ENCODE data around the gene TAGLN.

Gene TAGLN

DNA sequence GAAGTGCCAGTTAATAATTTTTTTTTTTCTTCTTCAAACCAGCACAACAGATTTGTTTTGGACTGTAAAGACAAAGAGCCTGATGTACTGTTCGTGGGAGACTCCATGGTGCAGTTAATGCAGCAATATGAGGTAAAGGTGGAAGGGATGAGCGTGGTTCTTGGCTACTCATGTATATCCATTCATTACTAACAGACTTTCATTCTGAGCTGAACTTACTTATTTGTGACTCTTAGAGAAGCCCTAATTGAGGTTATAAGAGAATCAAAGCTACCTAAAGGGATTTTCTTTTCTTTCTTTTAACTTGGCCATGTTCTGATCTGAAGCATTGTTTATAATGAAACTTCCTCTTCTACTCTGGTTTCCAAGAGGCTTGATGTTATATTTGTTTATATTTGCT is 39.3 kb upstream of the TAGLN start:
- no peak overlapping the region for H2AFZ ChIP-seq (ENCODE audit: low read depth, low read length)
- H3K4me1 ChIP-seq (ENCODE audit: low read length) = peaks cover 16% of the 10 kb centered on the region
- H3K4me2 ChIP-seq (ENCODE audit: low read length) = no peak overlapping the region
- H3K27me3 ChIP-seq (ENCODE audit: low read depth, low read length) = no peaks in the 10 kb centered on the region
- H3K27ac ChIP-seq (ENCODE audit: low read length) = no peak overlapping the region
- H3K9ac ChIP-seq (ENCODE audit: low read length) = no peak overlapping the region
- H3K9me3 ChIP-seq (ENCODE audit: insufficient read depth, low read length) = no peaks in the 10 kb centered on the region
- H4K20me1 ChIP-seq (ENCODE audit: insufficient read depth, low read length) = peaks cover 24% of the 10 kb centered on the region
- no peak for TF ChIP-seq EZH2phosphoT487 (IDR thresholded peaks at IDR 0.05; ENCODE audit: low read depth)
- TF ChIP-seq, protein P1, sequence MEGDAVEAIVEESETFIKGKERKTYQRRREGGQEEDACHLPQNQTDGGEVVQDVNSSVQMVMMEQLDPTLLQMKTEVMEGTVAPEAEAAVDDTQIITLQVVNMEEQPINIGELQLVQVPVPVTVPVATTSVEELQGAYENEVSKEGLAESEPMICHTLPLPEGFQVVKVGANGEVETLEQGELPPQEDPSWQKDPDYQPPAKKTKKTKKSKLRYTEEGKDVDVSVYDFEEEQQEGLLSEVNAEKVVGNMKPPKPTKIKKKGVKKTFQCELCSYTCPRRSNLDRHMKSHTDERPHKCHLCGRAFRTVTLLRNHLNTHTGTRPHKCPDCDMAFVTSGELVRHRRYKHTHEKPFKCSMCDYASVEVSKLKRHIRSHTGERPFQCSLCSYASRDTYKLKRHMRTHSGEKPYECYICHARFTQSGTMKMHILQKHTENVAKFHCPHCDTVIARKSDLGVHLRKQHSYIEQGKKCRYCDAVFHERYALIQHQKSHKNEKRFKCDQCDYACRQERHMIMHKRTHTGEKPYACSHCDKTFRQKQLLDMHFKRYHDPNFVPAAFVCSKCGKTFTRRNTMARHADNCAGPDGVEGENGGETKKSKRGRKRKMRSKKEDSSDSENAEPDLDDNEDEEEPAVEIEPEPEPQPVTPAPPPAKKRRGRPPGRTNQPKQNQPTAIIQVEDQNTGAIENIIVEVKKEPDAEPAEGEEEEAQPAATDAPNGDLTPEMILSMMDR (IDR thresholded peaks at IDR 0.05; ENCODE audit: low read depth, low read length) = no peak
- H3K36me3 ChIP-seq (replicated peaks; ENCODE audit: low read depth, low read length) = peaks cover 45% of the 10 kb centered on the region
- H3K4me3 ChIP-seq (ENCODE audit: low read length) = no peak overlapping the region
- H3K79me2 ChIP-seq (ENCODE audit: low read length) = peaks cover 67% of the 10 kb centered on the region

DNA sequence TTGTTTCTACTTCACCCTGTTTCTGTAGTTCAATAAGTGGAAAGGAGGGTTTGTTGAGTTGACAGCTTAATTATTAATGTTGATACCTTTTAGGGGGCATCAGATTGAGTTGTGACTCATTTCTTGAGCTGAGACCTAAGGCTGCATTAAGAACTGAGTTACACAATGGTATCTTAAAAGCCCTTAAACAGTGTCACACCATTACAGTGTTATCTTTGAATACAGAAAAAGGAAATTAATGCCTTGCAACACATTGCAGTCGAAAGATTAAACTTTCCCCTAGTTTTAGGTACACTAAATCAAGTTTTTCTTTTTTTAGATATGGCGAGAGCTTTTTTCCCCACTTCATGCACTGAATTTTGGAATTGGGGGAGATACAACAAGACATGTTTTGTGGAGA is 38.3 kb upstream of the TAGLN start:
- Histone ChIP-seq H3K4me2 (ENCODE audit: low read length) (no peak overlapping the region), H3K27me3 (ENCODE audit: low read depth, low read length) (no peaks in the 10 kb centered on the region), H3K4me3 (ENCODE audit: low read length) (no peak overlapping the region), H3K9ac (ENCODE audit: low read length) (no peak overlapping the region), H2AFZ (ENCODE audit: low read depth, low read length) (no peak overlapping the region), H3K9me3 (ENCODE audit: insufficient read depth, low read length) (no peaks in the 10 kb centered on the region), H3K36me3 (replicated peaks; ENCODE audit: low read depth, low read length) (peaks cover 47% of the 10 kb centered on the region), H3K79me2 (ENCODE audit: low read length) (peaks cover 58% of the 10 kb centered on the region), H3K27ac (ENCODE audit: low read length) (peak overlapping the region; percentile 32; the same call in 1 of the 2 replicates), H3K4me1 (ENCODE audit: low read length) (peaks cover 16% of the 10 kb centered on the region), H4K20me1 (ENCODE audit: insufficient read depth, low read length) (peaks cover 20% of the 10 kb centered on the region)
- no peak for TF ChIP-seq EZH2phosphoT487 (IDR thresholded peaks at IDR 0.05; ENCODE audit: low read depth)
- TF ChIP-seq, protein P1 (IDR thresholded peaks at IDR 0.05; ENCODE audit: low read depth, low read length) = no peak

DNA sequence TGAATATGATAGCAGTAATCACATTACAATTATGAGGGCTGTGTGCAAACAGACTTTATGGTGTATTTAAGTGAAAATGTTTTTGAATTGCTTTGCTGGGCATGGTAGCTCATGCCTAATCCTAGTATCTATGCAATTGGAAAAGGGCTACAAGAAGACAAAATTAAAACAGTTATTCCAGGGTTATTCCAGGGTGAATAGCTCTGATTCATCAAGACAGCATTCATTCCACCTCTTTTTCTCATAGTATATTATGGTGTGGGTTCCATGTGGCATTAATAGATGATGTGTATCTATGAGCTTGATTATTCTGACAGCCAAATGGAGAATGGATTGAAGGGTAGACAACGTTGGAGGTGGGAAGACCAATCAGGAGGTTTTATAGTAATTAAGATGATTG is 32.7 kb upstream of the TAGLN start:
- Histone ChIP-seq H3K36me3 (replicated peaks; ENCODE audit: low read depth, low read length) (peaks cover 54% of the 10 kb centered on the region), H2AFZ (ENCODE audit: low read depth, low read length) (no peak overlapping the region), H3K27ac (ENCODE audit: low read length) (no peak overlapping the region), H3K4me1 (ENCODE audit: low read length) (no peaks in the 10 kb centered on the region), H3K9ac (ENCODE audit: low read length) (no peak overlapping the region), H3K27me3 (ENCODE audit: low read depth, low read length) (no peaks in the 10 kb centered on the region), H3K4me3 (ENCODE audit: low read length) (no peak overlapping the region), H3K9me3 (ENCODE audit: insufficient read depth, low read length) (no peaks in the 10 kb centered on the region), H3K4me2 (ENCODE audit: low read length) (no peak overlapping the region), H4K20me1 (ENCODE audit: insufficient read depth, low read length) (no peaks in the 10 kb centered on the region; the same call in 1 of the 2 replicates), H3K79me2 (ENCODE audit: low read length) (peaks cover 6% of the 10 kb centered on the region; the same call in 1 of the 2 replicates)
- TF ChIP-seq, protein P1 (IDR thresholded peaks at IDR 0.05; ENCODE audit: low read depth, low read length) = no peak
- no peak for TF ChIP-seq EZH2phosphoT487 (IDR thresholded peaks at IDR 0.05; ENCODE audit: low read depth)

DNA sequence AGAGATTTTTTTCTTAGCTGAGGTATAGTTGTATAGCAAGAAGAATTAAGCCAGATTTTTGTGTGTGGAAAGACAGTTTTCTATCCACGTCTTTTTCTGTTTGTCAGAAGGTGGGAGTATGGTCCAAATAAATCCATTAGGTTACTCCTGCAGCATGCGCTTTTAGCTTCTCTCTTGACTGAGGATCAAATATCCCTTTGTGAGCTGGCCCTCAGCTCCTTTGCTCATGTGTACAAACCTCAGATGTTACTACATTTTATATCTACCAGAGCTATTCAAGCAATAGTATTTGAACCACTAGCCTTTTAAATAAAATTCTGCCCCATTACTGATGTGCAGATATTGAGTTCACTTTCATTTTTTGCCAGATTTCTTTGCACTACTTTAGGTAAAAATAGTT is 29.4 kb upstream of the TAGLN start:
- no peaks in the 10 kb centered on the region for H4K20me1 ChIP-seq (ENCODE audit: insufficient read depth, low read length)
- H3K27me3 ChIP-seq (ENCODE audit: low read depth, low read length) = no peaks in the 10 kb centered on the region
- no peaks in the 10 kb centered on the region for H3K79me2 ChIP-seq (ENCODE audit: low read length)
- no peak overlapping the region for H3K4me3 ChIP-seq (ENCODE audit: low read length)
- no peaks in the 10 kb centered on the region for H3K4me1 ChIP-seq (ENCODE audit: low read length)
- no peaks in the 10 kb centered on the region for H3K9me3 ChIP-seq (ENCODE audit: insufficient read depth, low read length)
- TF ChIP-seq, protein P1 (IDR thresholded peaks at IDR 0.05; ENCODE audit: low read depth, low read length) = no peak
- no peak for TF ChIP-seq EZH2phosphoT487 (IDR thresholded peaks at IDR 0.05; ENCODE audit: low read depth)
- no peak overlapping the region for H3K27ac ChIP-seq (ENCODE audit: low read length)
- no peak overlapping the region for H2AFZ ChIP-seq (ENCODE audit: low read depth, low read length)
- no peak overlapping the region for H3K4me2 ChIP-seq (ENCODE audit: low read length)
- no peak overlapping the region for H3K9ac ChIP-seq (ENCODE audit: low read length)
- H3K36me3 ChIP-seq (replicated peaks; ENCODE audit: low read depth, low read length) = peaks cover 40% of the 10 kb centered on the region

All from OCI-LY3 (cell line).